GM12878 (cell line): ENCODE results near the gene FNDC3B. TPM values are rescaled to one million over a fixed set of nuclear protein-coding genes. Genes with fewer than 3 reads are reported as not detected.

Experiments used
- BACH1 ChIP-seq: fragments of 450-650 bp; IDR thresholded peaks from 2 replicates; pipeline ENCODE4 v1.6.1; 2017; ENCODE audit warnings: mild to moderate bottlenecking, borderline replicate concordance
- DPF2 ChIP-seq: fragments of 450-650 bp; IDR thresholded peaks from 2 replicates; pipeline ENCODE4 v1.6.1; 2017; ENCODE audit warnings: mild to moderate bottlenecking
- EP300 ChIP-seq, 2 experiments: fragments of 150-350 bp in 1 of 2; IDR thresholded peaks; 2 replicates each; pipeline ENCODE4 v1.6.1; 2011 to 2012; ENCODE audit warnings: low read depth in 2 of 2, low read length in 2 of 2, borderline replicate concordance in 1 of 2, improper control_type of control experiment in 1 of 2, inconsistent platforms in 1 of 2; ENCODE audit not compliant: control insufficient read depth in 1 of 2
- ESRRA ChIP-seq: IDR thresholded peaks from 2 replicates; pipeline ENCODE4 v1.6.1; 2012; ENCODE audit warnings: mild to moderate bottlenecking, low read length, improper control_type of control experiment
- EZH2 ChIP-seq: IDR thresholded peaks from 2 replicates; pipeline ENCODE4 v1.6.1; 2012; ENCODE audit warnings: low read depth, mild to moderate bottlenecking, control low read depth, inconsistent platforms, low read length, borderline replicate concordance; ENCODE audit not compliant: control insufficient read depth
- GABPA ChIP-seq: IDR thresholded peaks from 2 replicates; pipeline ENCODE4 v1.6.1; 2014; ENCODE audit warnings: antibody characterized with exemption, low read depth, mild to moderate bottlenecking, inconsistent platforms
- IKZF2 ChIP-seq, 2 experiments: fragments of 450-650 bp; IDR thresholded peaks; 2 replicates each; pipeline ENCODE4 v1.6.1; 2017; ENCODE audit warnings: mild to moderate bottlenecking in 2 of 2, moderate library complexity in 2 of 2
- JUNB ChIP-seq: IDR thresholded peaks from 2 replicates; pipeline ENCODE4 v1.6.1; 2016; ENCODE audit warnings: antibody characterized with exemption, mild to moderate bottlenecking
- MEF2A ChIP-seq: IDR thresholded peaks from 2 replicates; pipeline ENCODE4 v1.6.1; 2011; ENCODE audit warnings: low read depth, mild to moderate bottlenecking, low read length, moderate library complexity; ENCODE audit not compliant: insufficient read depth
- MEF2B ChIP-seq: fragments of 450-650 bp; IDR thresholded peaks from 2 replicates; pipeline ENCODE4 v1.6.1; 2018; ENCODE audit warnings: mild to moderate bottlenecking, moderate library complexity; ENCODE audit not compliant: partially characterized antibody, poor library complexity, severe bottlenecking
- NBN ChIP-seq: fragments of 450-650 bp; IDR thresholded peaks from 2 replicates; pipeline ENCODE4 v1.6.1; 2016
- NR2F1 ChIP-seq: fragments of 450-650 bp; conservative IDR thresholded peaks from 2 replicates; pipeline ENCODE4 v1.6.1; 2017; ENCODE audit warnings: mild to moderate bottlenecking
- POU2F2 ChIP-seq: IDR thresholded peaks from 3 replicates; pipeline ENCODE4 v1.6.1; 2011; ENCODE audit warnings: low read depth, mild to moderate bottlenecking, low read length, borderline replicate concordance
- RFX5 ChIP-seq: IDR thresholded peaks from 2 replicates; pipeline ENCODE4 v1.6.1; 2011; ENCODE audit warnings: low read depth, low read length, improper control_type of control experiment
- SIN3A ChIP-seq: IDR thresholded peaks from 2 replicates; pipeline ENCODE4 v1.6.1; 2012; ENCODE audit warnings: low read depth, low read length, improper control_type of control experiment
- SP1 ChIP-seq: IDR thresholded peaks from one replicate; pipeline ENCODE4 v1.6.1; 2011; ENCODE audit warnings: low read depth, low read length
- SPI1 ChIP-seq: IDR thresholded peaks from 2 replicates; pipeline ENCODE4 v1.6.1; 2011; ENCODE audit warnings: low read depth, mild to moderate bottlenecking, low read length, moderate library complexity, borderline replicate concordance; ENCODE audit not compliant: insufficient read depth
- SRF ChIP-seq, 2 experiments: IDR thresholded peaks; 2 replicates each; pipeline ENCODE4 v1.6.1; 2011; ENCODE audit warnings: low read depth in 2 of 2, low read length in 2 of 2, mild to moderate bottlenecking in 1 of 2, moderate library complexity in 1 of 2
- STAT3 ChIP-seq: IDR thresholded peaks from 2 replicates; pipeline ENCODE4 v1.6.1; 2011; ENCODE audit warnings: low read depth, low read length, improper control_type of control experiment
- ZNF217 ChIP-seq: fragments of 450-650 bp; IDR thresholded peaks from 2 replicates; pipeline ENCODE4 v1.6.1; 2017; ENCODE audit warnings: antibody characterized with exemption, mild to moderate bottlenecking
- polyA plus RNA-seq, 11 experiments: library from polyadenylated mRNA; depleted of rRNA in 4 of 11; unstranded in 6 of 11; stranded (reverse) in 5 of 11; fragments of >200 nt; fragmentation: Nextera tagmentation in 4 of 11; fragmentation: Illumina TruSeq in 1 of 11; extraction: Ambion mirVana in 4 of 11; extraction: Trizol in 1 of 11; gene quantifications; 1 replicate in 1 of 11; 2 replicates in 10 of 11; pipeline versions ENCODE4 v1.2.1 to v1.2.3, GENCODE V29; 2011 to 2016; ENCODE audit warnings: inconsistent platforms in 2 of 11, missing spikeins in 2 of 11, low read depth in 1 of 11
- total RNA-seq, 4 experiments: library from RNA; depleted of rRNA in 3 of 4; stranded (reverse); fragments of >200 nt in 3 of 4; fragmentation: Illumina TruSeq in 1 of 4; extraction: Trizol in 1 of 4; gene quantifications; 2 replicates each; pipeline versions ENCODE4 v1.2.1 to v1.2.3, GENCODE V29; 2013 to 2021
- TF ChIP-seq, protein P1 (sequence below): IDR thresholded peaks from 2 replicates; pipeline ENCODE4 v1.6.1; 2012; ENCODE audit warnings: low read depth, low read length, improper control_type of control experiment
- TF ChIP-seq, protein P2 (sequence below): IDR thresholded peaks from 2 replicates; pipeline ENCODE4 v1.6.1; 2012; ENCODE audit warnings: low read length, inconsistent platforms

The FNDC3B gene
- total and polyA plus RNA-seq, 10 of the 15 experiments (the other 5 are each of a cell fraction or from before 2014, with no cell fraction given) = 7.9 to 35.0 (median 18.5) TPM

DNA sequence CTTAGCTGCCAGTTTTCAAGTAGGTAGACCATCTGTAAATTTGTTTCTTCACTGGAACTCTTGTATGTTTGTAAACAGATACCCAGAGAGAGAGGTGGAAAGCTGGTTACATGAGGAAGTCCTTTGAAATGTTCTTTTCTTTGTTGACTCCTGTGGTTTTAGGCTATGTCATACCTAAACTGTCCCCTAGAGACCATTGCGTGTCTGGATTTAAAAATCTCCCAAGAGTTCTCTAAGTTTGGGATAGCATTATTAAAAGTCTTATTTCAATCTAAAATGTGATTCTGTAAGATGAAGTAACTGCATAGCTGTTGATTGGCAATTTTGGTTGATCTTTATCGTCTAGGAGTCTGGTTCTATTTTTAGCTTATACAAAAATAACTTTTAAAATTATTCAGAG is 281.7 kb downstream of the FNDC3B start (continued):
- TF ChIP-seq GABPA (no peak), STAT3 (no peak), SIN3A (no peak), BACH1 (no peak), SRF (IDR thresholded peaks at IDR 0.05; ENCODE audit: low read depth in 2 of 2, low read length in 2 of 2) (no peak), NBN (0 out of 2 replicates have a peak, but pooled peaks have one; percentile 37), IKZF2 (IDR thresholded peaks at IDR 0.05) (peak; percentile 42 to 58; a peak in 2 of 4 replicates), SPI1 (peak; percentile 62; the same call in 1 of the 2 replicates), RFX5 (no peak), ESRRA (no peak), ZNF217 (no peak), DPF2 (no peak), NR2F1 (no peak), MEF2B (peak; percentile 86), MEF2A (peak; percentile 76), EP300 (IDR thresholded peaks at IDR 0.05; ENCODE audit: borderline replicate concordance in 1 of 2, control insufficient read depth in 1 of 2, low read depth in 2 of 2, low read length in 2 of 2) (0 out of 4 replicates have a peak, but pooled peaks have one; percentile 18 to 19), JUNB (peak; percentile 39; the same call in 1 of the 2 replicates), SP1 (no peak), EZH2 (no peak), POU2F2 (no peak)
- TF ChIP-seq, protein P1, sequence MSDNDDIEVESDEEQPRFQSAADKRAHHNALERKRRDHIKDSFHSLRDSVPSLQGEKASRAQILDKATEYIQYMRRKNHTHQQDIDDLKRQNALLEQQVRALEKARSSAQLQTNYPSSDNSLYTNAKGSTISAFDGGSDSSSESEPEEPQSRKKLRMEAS = no peak
- TF ChIP-seq, protein P2, sequence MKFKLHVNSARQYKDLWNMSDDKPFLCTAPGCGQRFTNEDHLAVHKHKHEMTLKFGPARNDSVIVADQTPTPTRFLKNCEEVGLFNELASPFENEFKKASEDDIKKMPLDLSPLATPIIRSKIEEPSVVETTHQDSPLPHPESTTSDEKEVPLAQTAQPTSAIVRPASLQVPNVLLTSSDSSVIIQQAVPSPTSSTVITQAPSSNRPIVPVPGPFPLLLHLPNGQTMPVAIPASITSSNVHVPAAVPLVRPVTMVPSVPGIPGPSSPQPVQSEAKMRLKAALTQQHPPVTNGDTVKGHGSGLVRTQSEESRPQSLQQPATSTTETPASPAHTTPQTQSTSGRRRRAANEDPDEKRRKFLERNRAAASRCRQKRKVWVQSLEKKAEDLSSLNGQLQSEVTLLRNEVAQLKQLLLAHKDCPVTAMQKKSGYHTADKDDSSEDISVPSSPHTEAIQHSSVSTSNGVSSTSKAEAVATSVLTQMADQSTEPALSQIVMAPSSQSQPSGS = no peak
- TF ChIP-seq, all 136 proteins: peak for 16
